ENCODE data around the gene CAPN15. TPM values are rescaled to one million over a fixed set of nuclear protein-coding genes. Genes with fewer than 3 reads are reported as not detected.

CAPN15 gene
- total RNA-seq, 1 donor from 2014 or later, result 57.4 TPM

- no peaks in the 10 kb centered on the region for H3K9me3 Mint-ChIP-seq (ENCODE audit: low read depth)
- no peak overlapping the region for H3K27ac Mint-ChIP-seq
- no peak for DNase-seq (ENCODE audit: low spot score, unreplicated experiment)
- no peak for TF ChIP-seq CTCF (IDR thresholded peaks at IDR 0.05; ENCODE audit: unreplicated experiment)
- H3K4me3 Mint-ChIP-seq (ENCODE audit: low read depth), result no peak overlapping the region
- H3K4me1 Mint-ChIP-seq (ENCODE audit: low read depth), result no peaks in the 10 kb centered on the region
- H3K36me3 Mint-ChIP-seq (ENCODE audit: insufficient read depth), result no peaks in the 10 kb centered on the region
- peaks cover 24% of the 10 kb centered on the region for H3K27me3 Mint-ChIP-seq
Observed at GRCh38 chr16:559411-560203, 32.1 kb downstream of the CAPN15 start.

GRCh38 chr16:560204-560700 lies 32.7 kb downstream of the CAPN15 start, which contains the start of gene PRR35:
Gene PRR35, plus strand, starts transcription at chr16:560394. Its CDS starts 2,901 bp downstream, at chr16:563295.
- no peak within 1 kb of the TSS for H3K27ac Mint-ChIP-seq
- TF ChIP-seq CTCF (IDR thresholded peaks at IDR 0.05; ENCODE audit: unreplicated experiment), result no peak
- H3K27me3 Mint-ChIP-seq, result peaks cover 24% of the 10 kb centered on the region
- no peak within 1 kb of the TSS for H3K4me3 Mint-ChIP-seq (ENCODE audit: low read depth)
- peaks cover under 1% of the 10 kb centered on the region for H3K4me1 Mint-ChIP-seq (ENCODE audit: low read depth)
- H3K36me3 Mint-ChIP-seq (ENCODE audit: insufficient read depth), result no peaks in the 10 kb centered on the region
- no peak for DNase-seq (ENCODE audit: low spot score, unreplicated experiment)
- H3K9me3 Mint-ChIP-seq (ENCODE audit: low read depth), result no peaks in the 10 kb centered on the region

GRCh38 chr16:560701-561412 lies 33.3 kb downstream of the CAPN15 start:
- Mint-ChIP-seq H3K27me3 (peaks cover 24% of the 10 kb centered on the region), H3K9me3 (ENCODE audit: low read depth) (no peaks in the 10 kb centered on the region), H3K36me3 (ENCODE audit: insufficient read depth) (no peaks in the 10 kb centered on the region), H3K27ac (no peak overlapping the region), H3K4me3 (ENCODE audit: low read depth) (no peak overlapping the region), H3K4me1 (ENCODE audit: low read depth) (peaks cover 1% of the 10 kb centered on the region)
- no peak for TF ChIP-seq CTCF (IDR thresholded peaks at IDR 0.05; ENCODE audit: unreplicated experiment)
- no peak for DNase-seq (ENCODE audit: low spot score, unreplicated experiment)

- Mint-ChIP-seq H3K4me3 (ENCODE audit: low read depth) (no peak overlapping the region), H3K9me3 (ENCODE audit: low read depth) (no peaks in the 10 kb centered on the region), H3K36me3 (ENCODE audit: insufficient read depth) (no peaks in the 10 kb centered on the region), H3K4me1 (ENCODE audit: low read depth) (peaks cover 1% of the 10 kb centered on the region), H3K27ac (no peak overlapping the region), H3K27me3 (peaks cover 24% of the 10 kb centered on the region)
- DNase-seq (ENCODE audit: low spot score, unreplicated experiment), result no peak
- no peak for TF ChIP-seq CTCF (IDR thresholded peaks at IDR 0.05; ENCODE audit: unreplicated experiment)
Observed at GRCh38 chr16:561413-561794, 33.9 kb downstream of the CAPN15 start.

Data from progenitor cell of endocrine pancreas (in vitro differentiated cells).